GM23338 (cell line): Measurements from ENCODE around the gene BTBD19.

Experiments
- EZH2 ChIP-seq: fragments of 200-600 bp; sonication (generic); IDR thresholded peaks from one replicate; pipeline ENCODE4 v1.8.0; 2017; ENCODE audit warnings: antibody characterized with exemption, mild to moderate bottlenecking, low read depth; ENCODE audit not compliant: unreplicated experiment
- EZH2phosphoT487 ChIP-seq: fragments of 200-600 bp; sonication (generic); IDR thresholded peaks from one replicate; pipeline ENCODE4 v1.8.1; 2018; ENCODE audit warnings: antibody characterized with exemption; ENCODE audit not compliant: unreplicated experiment
- POLR2AphosphoS5 ChIP-seq: IDR thresholded peaks from 2 replicates; pipeline ENCODE4 v1.6.1; 2016; ENCODE audit warnings: antibody characterized with exemption, low read depth
- TF ChIP-seq, protein P1 (sequence below), 2 experiments: fragments of 200-600 bp in 1 of 2; sonication (generic) in 1 of 2; conservative IDR thresholded peaks; 2 replicates each; pipeline versions ENCODE4 v1.5.1 to v1.6.1; 2016 to 2017; ENCODE audit warnings: antibody characterized with exemption in 2 of 2, low read depth in 2 of 2, mild to moderate bottlenecking in 2 of 2, moderate library complexity in 1 of 2
- TF ChIP-seq, protein P2 (sequence below): IDR thresholded peaks from one replicate; pipeline ENCODE4 v1.6.1; 2018; ENCODE audit warnings: antibody characterized with exemption; ENCODE audit not compliant: unreplicated experiment

DNA sequence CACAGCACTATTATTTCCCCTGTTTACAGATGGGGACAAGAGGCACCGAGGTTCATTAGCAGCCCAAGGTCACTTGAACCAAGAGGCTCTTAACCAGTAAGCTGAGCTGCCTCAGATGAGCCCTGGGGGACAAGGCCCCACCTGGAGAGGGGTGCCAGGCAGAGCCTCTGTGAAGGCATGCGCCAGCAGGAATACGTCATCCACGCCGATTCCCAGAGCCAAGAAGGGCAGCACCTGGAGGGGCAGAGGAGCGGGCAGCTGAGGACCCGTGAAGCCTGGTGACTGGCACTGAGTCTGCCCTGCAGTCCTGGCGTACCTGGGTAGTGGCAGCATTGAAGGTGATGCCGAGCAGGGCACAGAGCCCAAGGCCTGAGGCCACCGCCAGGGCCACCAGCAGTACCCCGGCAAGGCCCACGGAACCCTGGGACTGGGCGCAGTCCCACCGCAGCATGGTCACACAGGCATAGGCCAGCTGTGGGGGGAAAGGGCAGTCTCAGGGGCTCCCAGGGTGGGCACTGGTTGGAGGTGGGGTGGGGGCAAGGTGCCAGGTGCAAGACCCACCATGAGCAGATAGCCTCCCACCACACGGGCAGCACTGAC is 20.6 kb downstream of the BTBD19 start:
- TF ChIP-seq, protein P1, sequence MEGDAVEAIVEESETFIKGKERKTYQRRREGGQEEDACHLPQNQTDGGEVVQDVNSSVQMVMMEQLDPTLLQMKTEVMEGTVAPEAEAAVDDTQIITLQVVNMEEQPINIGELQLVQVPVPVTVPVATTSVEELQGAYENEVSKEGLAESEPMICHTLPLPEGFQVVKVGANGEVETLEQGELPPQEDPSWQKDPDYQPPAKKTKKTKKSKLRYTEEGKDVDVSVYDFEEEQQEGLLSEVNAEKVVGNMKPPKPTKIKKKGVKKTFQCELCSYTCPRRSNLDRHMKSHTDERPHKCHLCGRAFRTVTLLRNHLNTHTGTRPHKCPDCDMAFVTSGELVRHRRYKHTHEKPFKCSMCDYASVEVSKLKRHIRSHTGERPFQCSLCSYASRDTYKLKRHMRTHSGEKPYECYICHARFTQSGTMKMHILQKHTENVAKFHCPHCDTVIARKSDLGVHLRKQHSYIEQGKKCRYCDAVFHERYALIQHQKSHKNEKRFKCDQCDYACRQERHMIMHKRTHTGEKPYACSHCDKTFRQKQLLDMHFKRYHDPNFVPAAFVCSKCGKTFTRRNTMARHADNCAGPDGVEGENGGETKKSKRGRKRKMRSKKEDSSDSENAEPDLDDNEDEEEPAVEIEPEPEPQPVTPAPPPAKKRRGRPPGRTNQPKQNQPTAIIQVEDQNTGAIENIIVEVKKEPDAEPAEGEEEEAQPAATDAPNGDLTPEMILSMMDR (conservative IDR thresholded peaks at IDR 0.05; ENCODE audit: low read depth in 2 of 2): no peak
- no peak for TF ChIP-seq EZH2
- no peak for TF ChIP-seq POLR2AphosphoS5
- TF ChIP-seq, protein P2, sequence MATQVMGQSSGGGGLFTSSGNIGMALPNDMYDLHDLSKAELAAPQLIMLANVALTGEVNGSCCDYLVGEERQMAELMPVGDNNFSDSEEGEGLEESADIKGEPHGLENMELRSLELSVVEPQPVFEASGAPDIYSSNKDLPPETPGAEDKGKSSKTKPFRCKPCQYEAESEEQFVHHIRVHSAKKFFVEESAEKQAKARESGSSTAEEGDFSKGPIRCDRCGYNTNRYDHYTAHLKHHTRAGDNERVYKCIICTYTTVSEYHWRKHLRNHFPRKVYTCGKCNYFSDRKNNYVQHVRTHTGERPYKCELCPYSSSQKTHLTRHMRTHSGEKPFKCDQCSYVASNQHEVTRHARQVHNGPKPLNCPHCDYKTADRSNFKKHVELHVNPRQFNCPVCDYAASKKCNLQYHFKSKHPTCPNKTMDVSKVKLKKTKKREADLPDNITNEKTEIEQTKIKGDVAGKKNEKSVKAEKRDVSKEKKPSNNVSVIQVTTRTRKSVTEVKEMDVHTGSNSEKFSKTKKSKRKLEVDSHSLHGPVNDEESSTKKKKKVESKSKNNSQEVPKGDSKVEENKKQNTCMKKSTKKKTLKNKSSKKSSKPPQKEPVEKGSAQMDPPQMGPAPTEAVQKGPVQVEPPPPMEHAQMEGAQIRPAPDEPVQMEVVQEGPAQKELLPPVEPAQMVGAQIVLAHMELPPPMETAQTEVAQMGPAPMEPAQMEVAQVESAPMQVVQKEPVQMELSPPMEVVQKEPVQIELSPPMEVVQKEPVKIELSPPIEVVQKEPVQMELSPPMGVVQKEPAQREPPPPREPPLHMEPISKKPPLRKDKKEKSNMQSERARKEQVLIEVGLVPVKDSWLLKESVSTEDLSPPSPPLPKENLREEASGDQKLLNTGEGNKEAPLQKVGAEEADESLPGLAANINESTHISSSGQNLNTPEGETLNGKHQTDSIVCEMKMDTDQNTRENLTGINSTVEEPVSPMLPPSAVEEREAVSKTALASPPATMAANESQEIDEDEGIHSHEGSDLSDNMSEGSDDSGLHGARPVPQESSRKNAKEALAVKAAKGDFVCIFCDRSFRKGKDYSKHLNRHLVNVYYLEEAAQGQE: no peak
- no peak for TF ChIP-seq EZH2phosphoT487
